Renal pelvis (tissue), 4 donors: Measurements from ENCODE around the gene PRDM16. TPM values are rescaled to one million over a fixed set of nuclear protein-coding genes. Genes with fewer than 3 reads are reported as not detected.

ENCODE experiments used
- DNase-seq: peaks from one replicate; pipeline ENCODE4 v3.0.0-alpha.2; 2013
- polyA plus RNA-seq, 3 donors: library from polyadenylated mRNA; unstranded; fragments of 120-200 nt; gene quantifications; one replicate each; pipeline ENCODE4 v1.2.1, GENCODE V29; 2013; ENCODE audit not compliant: insufficient read length in 3 of 3

Gene PRDM16
- polyA plus RNA-seq, 3 donors, result 7.2 to 9.6 (median 9.3) TPM

- DNase-seq, result no peak
Observed at GRCh38 chr1:3368711-3369445, 299.9 kb downstream of the PRDM16 start.

DNA sequence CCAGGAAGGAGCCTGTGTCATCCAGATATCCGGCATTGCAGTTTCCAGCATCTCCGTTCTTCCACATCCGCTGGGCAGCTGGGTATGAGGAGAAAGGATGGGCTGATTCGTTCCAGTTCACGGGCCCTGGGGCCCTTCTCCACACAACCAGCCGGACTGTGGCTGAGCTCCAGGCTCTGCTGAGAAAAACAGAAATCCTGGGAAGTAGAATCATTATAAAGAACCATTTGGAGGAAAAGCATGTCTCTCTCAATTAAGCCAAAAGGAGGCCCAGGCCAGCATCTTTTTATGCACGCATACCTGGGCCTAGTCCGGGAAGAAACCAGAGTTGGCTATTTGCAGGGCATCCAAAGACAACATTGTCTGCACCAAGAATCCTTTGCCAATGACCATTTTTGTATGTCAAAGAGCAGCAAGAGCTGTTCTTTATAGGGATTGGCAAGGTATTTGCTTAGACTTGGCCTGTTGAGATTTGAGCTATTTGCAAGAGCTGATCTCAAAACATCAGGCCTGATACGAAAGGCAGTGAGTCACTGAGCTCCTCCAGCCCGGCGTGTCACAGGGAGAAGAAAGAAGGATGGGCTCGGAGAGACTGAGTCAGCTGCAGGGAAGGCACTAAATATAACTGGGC lies 300.6 kb downstream of the PRDM16 start:
- DNase-seq, result no peak

- DNase-seq, result no peak
Observed at GRCh38 chr1:3370856-3371703, 302.1 kb downstream of the PRDM16 start.

- DNase-seq, result no peak
Observed at GRCh38 chr1:3372317-3372716, 303.3 kb downstream of the PRDM16 start.

DNA sequence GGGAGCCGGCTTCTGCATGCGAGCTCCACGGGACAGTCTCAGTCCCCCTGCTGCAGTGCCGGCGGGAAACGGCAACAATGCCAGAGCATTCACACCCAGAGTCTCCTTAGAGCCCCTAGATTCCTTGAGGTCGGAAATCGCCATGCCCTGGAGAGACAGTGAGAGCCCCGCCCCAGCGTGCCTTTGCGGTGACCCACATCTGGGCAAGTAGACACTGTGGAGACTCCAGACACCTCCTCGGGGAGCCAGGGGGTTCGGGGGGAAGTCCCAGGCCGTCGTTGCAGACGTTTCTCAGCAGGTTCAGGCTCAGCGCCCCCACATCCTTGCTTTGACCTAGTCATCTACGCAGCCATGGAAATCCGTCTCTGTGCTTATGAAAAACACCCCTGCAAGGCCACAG lies 304.2 kb downstream of the PRDM16 start:
- DNase-seq, result no peak

- no peak for DNase-seq
Observed at GRCh38 chr1:3373700-3374405, 304.9 kb downstream of the PRDM16 start.

DNA sequence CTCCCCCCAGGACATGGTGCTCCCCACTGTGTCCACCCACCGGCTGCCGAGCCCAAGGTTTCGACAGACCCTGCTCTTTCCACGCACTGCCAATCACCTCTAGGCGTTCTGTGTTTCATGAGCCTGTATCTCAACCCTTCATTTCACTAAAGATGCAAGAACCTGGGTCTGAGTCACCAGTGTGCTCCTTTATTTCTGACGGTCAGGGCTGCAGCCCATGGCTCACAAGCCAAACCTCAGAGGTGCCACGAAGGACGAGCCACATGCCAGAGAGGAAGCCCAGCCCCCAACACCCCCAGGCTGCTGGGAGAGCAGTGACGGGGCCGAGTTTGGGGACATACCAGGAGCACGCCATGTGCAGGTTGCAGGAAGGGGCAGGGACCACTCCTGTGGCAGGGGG lies 306.2 kb downstream of the PRDM16 start:
- DNase-seq, result no peak

- no peak for DNase-seq
Observed at GRCh38 chr1:3377166-3377565, 308.2 kb downstream of the PRDM16 start.

- no peak for DNase-seq
Observed at GRCh38 chr1:3377604-3378279, 308.7 kb downstream of the PRDM16 start.

GRCh38 chr1:3378411-3379208 lies 309.6 kb downstream of the PRDM16 start:
- DNase-seq, result no peak

GRCh38 chr1:3379934-3380333 lies 310.9 kb downstream of the PRDM16 start:
- no peak for DNase-seq

DNA sequence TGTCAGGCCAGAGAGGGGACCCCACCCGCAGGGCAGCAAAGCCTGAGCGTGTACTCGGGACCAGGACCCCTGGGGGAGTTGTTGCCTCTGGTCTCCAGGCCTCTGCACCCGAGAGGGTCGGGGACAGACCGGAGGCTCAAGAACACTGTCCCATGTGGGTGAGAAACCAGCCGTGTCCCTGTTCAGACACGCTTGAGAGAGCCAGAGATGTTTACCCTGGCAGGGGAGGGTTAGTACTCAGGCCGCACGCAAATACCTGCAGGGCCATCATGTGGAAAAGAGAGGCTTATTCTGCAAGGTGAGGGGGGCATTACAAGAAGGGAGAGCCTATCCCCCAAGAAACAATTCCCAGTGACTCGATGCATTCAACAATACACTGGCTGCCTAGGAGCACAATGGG lies 311.5 kb downstream of the PRDM16 start:
- DNase-seq, result peak; percentile 65

- DNase-seq, result no peak
Observed at GRCh38 chr1:3381901-3382300, 312.9 kb downstream of the PRDM16 start.

- DNase-seq, result no peak
Observed at GRCh38 chr1:3382326-3383057, 313.5 kb downstream of the PRDM16 start.

DNA sequence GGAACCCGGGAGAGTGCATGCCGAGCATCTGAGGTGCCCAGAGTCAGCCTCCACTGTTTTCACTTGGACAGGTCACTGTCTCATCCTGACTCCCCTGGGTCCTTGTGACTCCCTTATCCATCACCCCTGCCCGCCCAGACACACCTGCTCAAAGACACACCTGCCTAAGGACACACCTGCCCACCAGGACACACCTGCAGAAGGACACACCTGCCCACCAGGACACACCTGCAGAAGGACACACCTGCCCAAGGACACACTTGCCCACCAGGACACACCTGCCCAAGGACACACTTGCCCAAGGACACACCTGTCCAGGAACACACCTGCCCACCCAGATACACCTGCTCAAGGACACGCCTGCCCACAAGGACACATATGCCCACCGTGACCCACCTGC lies 314.7 kb downstream of the PRDM16 start:
- DNase-seq, result no peak

DNA sequence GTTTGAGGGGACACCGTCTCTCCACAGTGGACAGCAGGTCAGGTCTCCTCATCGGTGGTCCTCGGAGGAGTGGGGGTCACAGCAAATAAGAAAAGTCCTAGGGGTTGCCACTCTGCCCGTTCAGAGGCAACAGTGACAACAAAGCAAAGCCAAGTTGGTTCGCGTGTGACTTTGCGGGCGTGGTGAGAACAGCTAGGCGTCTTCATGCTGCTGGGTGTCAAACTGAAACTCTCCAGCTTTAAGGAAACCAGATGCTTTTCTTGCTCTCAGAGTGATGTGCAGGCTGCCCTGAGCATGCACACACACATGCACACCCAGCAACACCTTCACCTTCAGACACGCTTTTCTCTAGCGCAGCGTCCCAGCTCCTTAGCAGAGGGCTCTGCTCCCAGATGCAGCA lies 315.4 kb downstream of the PRDM16 start:
- no peak for DNase-seq

DNA sequence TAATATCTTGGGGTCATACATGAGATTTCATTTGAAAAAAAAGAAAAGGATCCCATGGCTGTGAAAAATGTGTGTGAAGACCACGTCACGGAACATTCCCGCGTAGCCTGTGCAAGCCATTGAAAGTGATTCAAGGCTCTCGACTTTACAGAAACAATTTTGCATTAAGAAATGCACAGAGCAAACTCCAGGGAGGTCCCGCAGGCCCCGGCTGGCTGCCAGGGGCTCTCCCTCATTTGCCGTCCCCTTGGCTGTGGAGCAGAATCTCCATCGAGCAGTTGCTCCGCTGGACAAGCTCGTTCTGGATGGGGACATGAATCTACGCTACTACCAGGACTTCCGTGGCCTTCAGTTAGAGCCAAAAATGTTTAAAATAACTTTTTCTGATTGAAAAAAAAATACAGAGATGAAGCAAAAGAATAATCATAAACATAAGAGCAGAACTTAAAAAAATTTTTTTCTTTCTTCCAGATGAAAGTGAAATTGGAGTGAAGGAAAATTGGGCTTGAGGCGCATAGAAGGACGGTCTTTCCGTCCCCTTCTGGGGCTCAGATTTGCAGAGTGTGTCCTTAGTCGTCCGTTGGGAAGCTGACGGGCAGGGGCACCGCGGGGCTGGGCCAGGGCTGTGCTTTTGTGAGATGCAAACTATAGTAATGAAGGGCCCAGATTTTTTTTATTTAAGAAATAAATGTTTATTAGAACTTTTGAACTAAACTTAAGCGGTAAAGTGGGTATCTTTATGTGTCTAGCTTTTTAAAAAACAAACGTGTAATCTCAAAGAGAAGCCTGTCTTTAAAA lies 317.4 kb downstream of the PRDM16 start:
- DNase-seq, result no peak

GRCh38 chr1:3387401-3387800 lies 318.4 kb downstream of the PRDM16 start:
- DNase-seq, result no peak
